HepG2 (cell line): ENCODE results near the gene UQCC2. TPM values are rescaled to one million over a fixed set of nuclear protein-coding genes. Genes with fewer than 3 reads are reported as not detected.

ENCODE experiments used
- ATAC-seq: fragments of 200-7000 bp; cut with Tn5 transposase; 3 replicates; pipeline ENCODE4 v1.9.1; 2020; ENCODE audit warnings: mild to moderate bottlenecking, moderate library complexity
- BruUV-seq: library from RNA; stranded (reverse); fragments of 400-500 nt; replicated peaks from 2 replicates; lab custom pipeline; 2021; lab: Mats Ljungman, UMichigan
- CTCF ChIA-PET: fragments of 300-600 bp; formaldehyde crosslinking; extraction: SDS; loops from one replicate; lab custom pipeline; 2021; ENCODE audit warnings: low total read pairs, inconsistent platforms, low intra/inter-chr PET ratio; lab: Yijun Ruan, JAX
- POLR2A ChIA-PET: fragments of 350-600 bp; sonication (Branson Sonifier 250); formaldehyde crosslinking; loops from one replicate; lab custom pipeline; 2020; ENCODE audit warnings: antibody characterized with exemption, inconsistent platforms; lab: Yijun Ruan, JAX
- DNase-seq: peaks from one replicate; pipeline ENCODE4 v3.0.0-alpha.2; 2015; ENCODE audit warnings: low spot score
- FAIRE-seq: peaks from 3 replicates; lab custom pipeline; 2011; peaks lifted over from hg19 to GRCh38; lab: Jason Lieb, UNC
- H2AFZ ChIP-seq: one replicate; pipeline ENCODE4 v1.6.1; 2011; ENCODE audit warnings: low read length, inconsistent platforms
- H3K27ac ChIP-seq: fragments of 300-600 bp; 3 replicates; pipeline ENCODE4 v1.8.0; 2011; ENCODE audit warnings: mixed run types, mild to moderate bottlenecking, mixed read lengths, low read length, inconsistent platforms; ENCODE audit not compliant: insufficient read depth; ENCODE audit errors: extremely low read length
- H3K27me3 ChIP-seq, 2 experiments: fragments of 200-600 bp in 1 of 2; 2 replicates in 1 of 2; 3 replicates in 1 of 2; pipeline versions ENCODE4 v1.6.0 to v1.8.0; 2011; ENCODE audit warnings: low read length in 2 of 2, mild to moderate bottlenecking in 2 of 2, moderate library complexity in 2 of 2, inconsistent platforms in 1 of 2; ENCODE audit not compliant: insufficient read depth in 2 of 2, control insufficient read depth in 1 of 2
- H3K36me3 ChIP-seq, 2 experiments: fragments of 200-600 bp in 1 of 2; replicated peaks in 1 of 2; 2 replicates in 1 of 2; 3 replicates in 1 of 2; pipeline versions ENCODE4 v1.5.1 to v1.8.0; 2011; ENCODE audit warnings: low read length in 2 of 2, inconsistent platforms in 1 of 2; ENCODE audit not compliant: insufficient read depth in 2 of 2, control insufficient read depth in 1 of 2
- H3K4me1 ChIP-seq: 2 replicates; pipeline ENCODE4 v1.5.1; 2012; ENCODE audit warnings: low read length, inconsistent platforms; ENCODE audit not compliant: insufficient read depth
- H3K4me2 ChIP-seq: 2 replicates; pipeline ENCODE4 v1.6.0; 2011; ENCODE audit warnings: low read depth, low read length, inconsistent platforms
- H3K4me3 ChIP-seq, 3 experiments: fragments of 200-600 bp in 1 of 3; sonication (generic), shearing (Covaris generic) in 1 of 3; replicated peaks in 1 of 3; 2 replicates each; pipeline ENCODE4 v1.5.1; 2011 to 2016; ENCODE audit warnings: low read length in 3 of 3, inconsistent platforms in 2 of 3, low read depth in 2 of 3, mild to moderate bottlenecking in 2 of 3, control low read depth in 1 of 3, mixed read lengths in 1 of 3; ENCODE audit not compliant: insufficient read depth in 1 of 3
- H3K79me2 ChIP-seq: one replicate; pipeline ENCODE4 v1.6.1; 2011; ENCODE audit warnings: low read length, inconsistent platforms; ENCODE audit not compliant: insufficient read depth
- H3K9ac ChIP-seq: 2 replicates; pipeline ENCODE4 v1.6.0; 2011; ENCODE audit warnings: mild to moderate bottlenecking, low read depth, low read length, inconsistent platforms; ENCODE audit not compliant: insufficient read depth
- H3K9me3 ChIP-seq: 2 replicates; pipeline ENCODE4 v1.5.1; 2012; ENCODE audit warnings: mild to moderate bottlenecking, low read length
- H4K20me1 ChIP-seq: 2 replicates; pipeline ENCODE4 v1.6.0; 2011; ENCODE audit warnings: inconsistent platforms, mild to moderate bottlenecking, low read length, moderate library complexity; ENCODE audit not compliant: insufficient read depth
- SNAPC5 ChIP-seq: sonication (generic); formaldehyde crosslinking; IDR thresholded peaks from 2 replicates; pipeline ENCODE4 v1.8.1; 2023; ENCODE audit warnings: mild to moderate bottlenecking, missing genetic modification reagents, borderline replicate concordance
- TEAD2 ChIP-seq: sonication (generic); formaldehyde crosslinking; IDR thresholded peaks from 2 replicates; pipeline ENCODE4 v1.9.0; 2021; ENCODE audit warnings: missing genetic modification reagents
- XRCC5 ChIP-seq: fragments of 200-400 bp; formaldehyde crosslinking; optimal IDR thresholded peaks from 2 replicates; pipeline ENCODE3; 2017; ENCODE audit warnings: mild to moderate bottlenecking, low read length
- ZNF180 ChIP-seq: sonication (generic); formaldehyde crosslinking; IDR thresholded peaks from 2 replicates; pipeline ENCODE4 v1.4.0; 2020; ENCODE audit warnings: low read depth, missing genetic modification reagents, borderline replicate concordance
- ZNF891 ChIP-seq: sonication (generic); formaldehyde crosslinking; IDR thresholded peaks from 2 replicates; pipeline ENCODE4 v1.5.0; 2020; ENCODE audit warnings: mild to moderate bottlenecking, missing genetic modification reagents
- ZSCAN29 ChIP-seq: sonication (generic); formaldehyde crosslinking; conservative IDR thresholded peaks from 2 replicates; pipeline ENCODE4 v1.4.0; 2020; ENCODE audit warnings: mild to moderate bottlenecking, missing genetic modification reagents
- WGBS: methylation state at CpG from one replicate; pipeline ENCODE4 v1.1.6; 2017; ENCODE audit warnings: low lambda C conversion rate; 5-methylcytosine and 5-hydroxymethylcytosine counted together
- in situ Hi-C: cut with HindIII; loops from 2 replicates; pipeline ENCODE4 v1.10.0; 2017; ENCODE audit warnings: low pct_unique_long_range_greater_than_20kb; ENCODE audit not compliant: extremely low pct_ligation_motif_present
- intact Hi-C: fragments of 100-400 bp; cut with micrococcal nuclease; formaldehyde crosslinking; loops from one replicate; pipeline ENCODE4 v1.10.0; 2022; ENCODE audit not compliant: unreplicated experiment
- polyA plus RNA-seq, 8 experiments: library from polyadenylated mRNA; depleted of rRNA in 3 of 8; stranded (reverse) in 7 of 8; unstranded in 1 of 8; fragments of >200 nt; fragmentation: Illumina TruSeq in 4 of 8; extraction: Trizol in 4 of 8; gene quantifications; 2 replicates each; pipeline versions ENCODE4 v1.2.1 to v1.2.3, GENCODE V29; 2011 to 2016; ENCODE audit warnings: low read depth in 4 of 8, missing spikeins in 1 of 8, mixed read lengths in 1 of 8; ENCODE audit not compliant: insufficient read depth in 1 of 8
- total RNA-seq, 5 experiments: library from RNA; depleted of rRNA; stranded (reverse); fragments of >200 nt; fragmentation: Illumina TruSeq; extraction: Trizol; gene quantifications; 2 replicates each; pipeline ENCODE4 v1.2.3, GENCODE V29; 2016; ENCODE audit warnings: low read depth in 1 of 5

The UQCC2 gene
- total and polyA plus RNA-seq, 2 of the 13 experiments (the other 11 are each of a cell fraction or from before 2014, with no cell fraction given), result 82.4 to 238 TPM

DNA sequence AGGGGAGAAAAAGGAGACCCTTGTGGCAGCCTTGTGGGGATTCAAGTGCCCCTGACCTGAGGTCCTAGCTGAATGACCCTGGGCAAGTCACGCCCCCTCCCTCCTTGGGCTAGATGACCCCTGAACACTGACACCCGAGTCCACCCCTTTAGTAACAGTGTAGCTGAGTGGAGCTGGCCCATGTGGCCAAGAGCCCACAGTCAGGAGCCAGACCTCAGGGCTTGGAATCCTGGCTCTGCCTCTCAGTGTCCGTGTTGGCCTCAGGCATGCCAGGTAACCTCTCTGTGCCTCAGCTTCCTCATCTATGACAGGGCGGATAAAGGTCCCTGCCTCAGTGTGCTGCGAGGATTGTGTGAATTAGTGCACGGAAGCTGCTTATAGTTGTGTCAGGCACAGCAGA lies 20.9 kb upstream of the UQCC2 start:
- H2AFZ ChIP-seq, result no peak overlapping the region
- no peak for DNase-seq
- POLR2A ChIA-PET, result no interaction called here
- in situ Hi-C loops (no loop called here), intact Hi-C loops (no loop called here)
- peaks cover 15% of the 10 kb centered on the region for H3K4me1 ChIP-seq
- no peaks in the 10 kb centered on the region for H3K9me3 ChIP-seq
- ATAC-seq, result peak; percentile 5; the same call in 2 of the 3 replicates
- H3K36me3 ChIP-seq, result no peaks in the 10 kb centered on the region
- no peak overlapping the region for H3K9ac ChIP-seq
- no peak for FAIRE-seq
- WGBS, result 73% methylated on average over 6 of the region's 6 CpGs
- BruUV-seq, result no TSS peak
- H3K4me2 ChIP-seq, result no peak overlapping the region
- peaks cover 0 to 4% of the 10 kb centered on the region in 2 experiments; a peak in 3 of 5 replicates for H3K27me3 ChIP-seq
- H3K4me3 ChIP-seq, result no peak overlapping the region
- no peak overlapping the region for H3K27ac ChIP-seq
- CTCF ChIA-PET, result no interaction called here
- H3K79me2 ChIP-seq, result no peaks in the 10 kb centered on the region
- no peaks in the 10 kb centered on the region for H4K20me1 ChIP-seq
- TF ChIP-seq ZNF891, result 0 out of 2 replicates have a peak, but pooled peaks have one; percentile 37
- TF ChIP-seq TEAD2, result no peak

DNA sequence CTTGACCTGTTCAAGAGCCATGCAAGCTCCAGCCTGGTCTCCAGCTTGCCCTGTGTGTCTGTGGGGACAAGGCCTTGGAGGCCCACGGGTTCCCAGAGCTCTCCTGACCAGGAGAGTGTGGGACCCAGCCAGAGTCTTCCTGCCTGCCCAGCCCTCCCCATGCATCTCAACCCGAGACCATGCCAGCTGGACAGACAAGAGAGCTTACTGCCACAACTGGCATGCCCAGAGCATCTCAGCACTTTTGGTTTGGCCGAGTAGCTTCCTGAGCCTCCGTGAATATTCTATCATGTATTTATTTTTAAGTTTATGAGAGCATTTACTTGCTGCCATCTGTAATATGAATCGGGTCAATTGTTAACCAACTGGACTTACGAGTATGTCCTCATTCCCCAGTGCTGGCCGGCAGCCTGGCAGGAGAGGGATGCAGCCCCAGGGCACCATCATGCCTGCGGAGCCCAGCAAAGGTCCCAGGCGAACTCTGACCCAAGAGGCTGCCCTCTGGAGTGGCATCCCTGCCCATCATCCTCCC lies 20.3 kb upstream of the UQCC2 start:
- ATAC-seq (no peak), FAIRE-seq (no peak), DNase-seq (no peak)
- Histone ChIP-seq H3K9me3 (no peaks in the 10 kb centered on the region), H3K9ac (no peak overlapping the region), H2AFZ (no peak overlapping the region), H3K4me1 (peaks cover 15% of the 10 kb centered on the region), H3K4me2 (no peak overlapping the region), H3K36me3 (no peaks in the 10 kb centered on the region), H3K27me3 (peaks cover 0 to 4% of the 10 kb centered on the region in 2 experiments; a peak in 3 of 5 replicates), H4K20me1 (no peaks in the 10 kb centered on the region), H3K4me3 (no peak overlapping the region), H3K79me2 (no peaks in the 10 kb centered on the region), H3K27ac (no peak overlapping the region)
- no TSS peak for BruUV-seq
- ChIA-PET CTCF (no interaction called here), POLR2A (no interaction called here)
- intact Hi-C loops (no loop called here), in situ Hi-C loops (no loop called here)
- 62% methylated on average over 7 of the region's 9 CpGs for WGBS
- no peak for TF ChIP-seq ZNF180 (CRISPR knock-in tag)
- no peak for TF ChIP-seq SNAPC5
- no peak for TF ChIP-seq XRCC5
- no peak for TF ChIP-seq ZSCAN29 (CRISPR knock-in tag)
